ENCODE measurements around the gene MACC1. TPM values are rescaled to one million over a fixed set of nuclear protein-coding genes. Genes with fewer than 3 reads are reported as not detected.

The MACC1 gene
- 3.1 TPM for polyA plus RNA-seq (2013, experiment 1 of 2)
- polyA plus RNA-seq (2013, experiment 2 of 2), result 2.4 TPM

DNA sequence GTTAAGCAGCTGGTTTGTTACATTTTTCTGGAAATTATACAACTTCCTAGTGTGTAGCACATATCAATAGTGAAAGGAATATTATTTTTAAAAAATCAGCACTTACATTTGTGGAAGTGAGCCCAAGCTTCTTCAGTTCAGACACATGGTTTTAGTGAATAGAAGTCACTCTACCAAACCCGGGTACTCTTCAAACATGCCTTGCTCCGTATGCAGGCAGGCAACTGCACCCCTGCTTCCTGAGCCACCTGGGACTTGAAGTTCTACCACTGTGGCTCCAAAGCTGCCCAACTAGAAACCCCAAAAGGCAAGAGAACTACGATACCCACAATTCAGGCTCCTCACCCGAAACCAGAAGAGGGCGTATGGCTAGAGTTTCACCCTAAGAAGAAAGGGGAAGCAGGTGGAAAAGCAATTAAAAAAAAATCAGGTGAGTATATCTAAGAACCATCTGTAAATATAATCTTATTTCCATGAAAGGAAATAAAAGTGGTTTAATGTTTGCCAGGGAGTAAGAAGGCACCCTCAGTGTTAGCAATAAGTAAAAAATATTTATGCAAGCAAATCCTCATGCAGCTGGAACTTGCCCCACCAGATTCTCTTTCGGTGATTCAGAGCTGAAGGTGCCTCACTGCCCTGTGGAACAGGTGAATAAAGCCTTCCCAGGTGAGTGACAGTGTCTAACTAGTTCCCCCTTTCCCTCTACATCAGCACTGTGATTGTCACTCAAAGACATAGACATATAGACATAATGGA lies at the start of gene MACC1:
Gene MACC1, minus strand, starts transcription at position 192 of the 756 bp plus-strand sequence. CDS start 55,522 bp downstream, outside the sequence.
- Histone ChIP-seq H3K9ac (ENCODE audit: low read depth, low read length) (peak within 1 kb of the TSS; percentile 60), H3K27ac (ENCODE audit: low read depth, low read length) (peak within 1 kb of the TSS; percentile 60), H3K36me3 (ENCODE audit: insufficient read depth, low read length) (no peaks in the 10 kb centered on the region), H3K4me1 (ENCODE audit: insufficient read depth, low read length) (peaks cover 39% of the 10 kb centered on the region), H3K27me3 (ENCODE audit: insufficient read depth, low read length) (no peaks in the 10 kb centered on the region), H3K4me3 (ENCODE audit: low read length) (peak within 1 kb of the TSS; percentile 48), H3K9me3 (ENCODE audit: insufficient read depth, low read depth, low read length) (no peaks in the 10 kb centered on the region)
- 43% methylated on average over 3 of the region's 6 CpGs for WGBS

- H3K4me1 ChIP-seq (ENCODE audit: insufficient read depth, low read length), result peaks cover 24% of the 10 kb centered on the region
- no peak overlapping the region; the same call in 1 of the 2 replicates for H3K27ac ChIP-seq (ENCODE audit: low read depth, low read length)
- H3K27me3 ChIP-seq (ENCODE audit: insufficient read depth, low read length), result no peaks in the 10 kb centered on the region
- H3K9ac ChIP-seq (ENCODE audit: low read depth, low read length), result no peak overlapping the region
- H3K4me3 ChIP-seq (ENCODE audit: low read length), result no peak overlapping the region
- H3K9me3 ChIP-seq (ENCODE audit: insufficient read depth, low read depth, low read length), result no peaks in the 10 kb centered on the region
- H3K36me3 ChIP-seq (ENCODE audit: insufficient read depth, low read length), result no peaks in the 10 kb centered on the region
- WGBS, result 33% methylated on average over 2 of the region's 2 CpGs
These were observed 47.4 kb upstream of the MACC1 start for GRCh38 chr7:20264623-20265022.

- H3K36me3 ChIP-seq (ENCODE audit: insufficient read depth, low read length), result no peaks in the 10 kb centered on the region
- WGBS, result 89% methylated on average over 1 of the region's 1 CpG
- H3K4me1 ChIP-seq (ENCODE audit: insufficient read depth, low read length), result peaks cover 13% of the 10 kb centered on the region
- no peaks in the 10 kb centered on the region for H3K27me3 ChIP-seq (ENCODE audit: insufficient read depth, low read length)
- no peak overlapping the region for H3K9ac ChIP-seq (ENCODE audit: low read depth, low read length)
- no peak overlapping the region for H3K27ac ChIP-seq (ENCODE audit: low read depth, low read length)
- no peaks in the 10 kb centered on the region for H3K9me3 ChIP-seq (ENCODE audit: insufficient read depth, low read depth, low read length)
- H3K4me3 ChIP-seq (ENCODE audit: low read length), result no peak overlapping the region
These were observed 43.0 kb upstream of the MACC1 start for GRCh38 chr7:20260223-20260622.

DNA sequence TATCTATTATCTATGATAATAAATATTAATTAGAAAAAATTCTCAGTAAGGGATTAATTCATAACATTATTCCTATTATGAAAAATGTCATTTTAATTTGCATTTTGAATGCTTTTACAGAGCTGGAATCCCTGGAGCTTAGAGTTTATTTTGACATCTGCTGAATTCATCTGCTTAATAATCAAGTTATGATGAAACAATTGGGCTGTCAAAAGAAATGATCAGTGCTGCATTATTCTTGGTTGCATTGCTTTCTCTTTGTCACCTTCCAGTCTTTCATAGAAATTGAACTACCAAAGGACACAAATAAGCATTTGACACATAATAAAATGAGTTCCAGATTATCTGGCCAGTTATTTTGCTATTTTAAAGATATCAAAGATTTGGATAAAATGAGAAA lies 40.0 kb upstream of the MACC1 start:
- Histone ChIP-seq H3K27ac (ENCODE audit: low read depth, low read length) (no peak overlapping the region), H3K9me3 (ENCODE audit: insufficient read depth, low read depth, low read length) (no peaks in the 10 kb centered on the region), H3K27me3 (ENCODE audit: insufficient read depth, low read length) (no peaks in the 10 kb centered on the region), H3K4me3 (ENCODE audit: low read length) (no peak overlapping the region), H3K4me1 (ENCODE audit: insufficient read depth, low read length) (no peaks in the 10 kb centered on the region), H3K9ac (ENCODE audit: low read depth, low read length) (no peak overlapping the region), H3K36me3 (ENCODE audit: insufficient read depth, low read length) (no peaks in the 10 kb centered on the region)

DNA sequence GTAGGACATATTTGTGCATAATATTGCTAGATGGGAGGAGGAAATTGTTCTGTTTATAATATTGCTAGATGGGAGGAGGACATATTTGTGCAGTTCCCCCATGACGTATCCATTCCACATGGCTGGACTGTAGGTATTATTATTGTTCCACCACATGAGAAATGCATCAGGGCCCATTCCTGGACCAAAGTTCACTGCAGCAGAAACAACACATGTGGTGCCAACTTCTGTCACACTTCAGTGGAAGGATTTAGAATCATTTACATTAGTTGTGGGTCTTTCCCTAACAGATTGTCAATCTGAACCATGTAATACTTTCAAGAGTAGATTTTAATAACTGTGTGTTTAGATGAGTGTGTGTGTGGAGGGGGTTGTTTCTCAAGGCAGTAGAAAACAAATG lies 32.7 kb upstream of the MACC1 start:
- H3K4me3 ChIP-seq (ENCODE audit: low read length), result no peak overlapping the region
- peaks cover 9% of the 10 kb centered on the region; the same call in 1 of the 2 replicates for H3K4me1 ChIP-seq (ENCODE audit: insufficient read depth, low read length)
- no peaks in the 10 kb centered on the region for H3K9me3 ChIP-seq (ENCODE audit: insufficient read depth, low read depth, low read length)
- H3K36me3 ChIP-seq (ENCODE audit: insufficient read depth, low read length), result no peaks in the 10 kb centered on the region
- H3K27ac ChIP-seq (ENCODE audit: low read depth, low read length), result no peak overlapping the region
- H3K27me3 ChIP-seq (ENCODE audit: insufficient read depth, low read length), result no peaks in the 10 kb centered on the region
- 100% methylated on average over 1 of the region's 1 CpG for WGBS
- no peak overlapping the region for H3K9ac ChIP-seq (ENCODE audit: low read depth, low read length)

DNA sequence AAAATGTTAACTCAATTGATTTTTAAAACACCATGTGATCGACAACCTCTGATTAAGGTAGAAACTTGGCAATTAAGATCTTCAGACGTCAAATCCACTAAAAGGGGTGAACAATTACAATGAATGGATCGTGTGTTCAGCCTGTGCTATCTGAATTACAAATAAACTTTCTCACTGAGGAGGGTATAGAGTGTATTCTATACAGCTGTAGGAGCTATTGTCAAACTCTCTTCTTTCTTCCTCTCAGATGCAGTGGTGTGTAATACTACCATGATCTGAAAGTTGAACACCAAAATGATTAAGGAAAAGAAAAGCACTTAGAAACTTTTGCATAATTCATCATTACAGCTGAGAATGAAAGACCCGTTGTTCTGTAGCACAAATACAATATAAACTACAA lies 32.2 kb upstream of the MACC1 start:
- H3K4me1 ChIP-seq (ENCODE audit: insufficient read depth, low read length), result peaks cover 9% of the 10 kb centered on the region; the same call in 1 of the 2 replicates
- H3K9me3 ChIP-seq (ENCODE audit: insufficient read depth, low read depth, low read length), result no peaks in the 10 kb centered on the region
- H3K36me3 ChIP-seq (ENCODE audit: insufficient read depth, low read length), result no peaks in the 10 kb centered on the region
- 96% methylated on average over 3 of the region's 4 CpGs for WGBS
- H3K27me3 ChIP-seq (ENCODE audit: insufficient read depth, low read length), result no peaks in the 10 kb centered on the region
- no peak overlapping the region for H3K27ac ChIP-seq (ENCODE audit: low read depth, low read length)
- H3K4me3 ChIP-seq (ENCODE audit: low read length), result no peak overlapping the region
- H3K9ac ChIP-seq (ENCODE audit: low read depth, low read length), result no peak overlapping the region

DNA sequence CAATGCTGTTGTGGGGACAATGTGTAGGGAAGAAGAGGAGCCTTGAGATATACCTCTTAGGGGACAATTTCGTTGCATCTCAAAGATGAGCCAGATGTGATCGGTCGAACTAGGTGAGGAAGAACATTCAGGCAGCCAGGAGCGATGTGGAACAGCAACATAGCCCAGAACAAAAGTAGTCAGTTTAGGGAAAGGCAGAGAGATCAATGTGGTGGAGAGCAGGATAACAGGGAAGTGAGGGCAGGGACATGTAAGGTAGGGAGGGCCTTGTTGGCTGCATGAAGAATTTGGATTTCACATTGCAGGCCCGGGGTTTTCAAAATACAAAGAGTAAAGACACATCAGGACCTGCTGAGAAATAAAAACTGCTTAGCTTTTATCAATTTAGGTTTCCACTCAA lies 29.1 kb upstream of the MACC1 start:
- H3K27ac ChIP-seq (ENCODE audit: low read depth, low read length), result no peak overlapping the region
- no peaks in the 10 kb centered on the region for H3K36me3 ChIP-seq (ENCODE audit: insufficient read depth, low read length)
- H3K4me3 ChIP-seq (ENCODE audit: low read length), result no peak overlapping the region
- peaks cover 6% of the 10 kb centered on the region; the same call in 1 of the 2 replicates for H3K4me1 ChIP-seq (ENCODE audit: insufficient read depth, low read length)
- no peaks in the 10 kb centered on the region for H3K9me3 ChIP-seq (ENCODE audit: insufficient read depth, low read depth, low read length)
- 93% methylated on average over 5 of the region's 5 CpGs for WGBS
- no peaks in the 10 kb centered on the region for H3K27me3 ChIP-seq (ENCODE audit: insufficient read depth, low read length)
- no peak overlapping the region for H3K9ac ChIP-seq (ENCODE audit: low read depth, low read length)

DNA sequence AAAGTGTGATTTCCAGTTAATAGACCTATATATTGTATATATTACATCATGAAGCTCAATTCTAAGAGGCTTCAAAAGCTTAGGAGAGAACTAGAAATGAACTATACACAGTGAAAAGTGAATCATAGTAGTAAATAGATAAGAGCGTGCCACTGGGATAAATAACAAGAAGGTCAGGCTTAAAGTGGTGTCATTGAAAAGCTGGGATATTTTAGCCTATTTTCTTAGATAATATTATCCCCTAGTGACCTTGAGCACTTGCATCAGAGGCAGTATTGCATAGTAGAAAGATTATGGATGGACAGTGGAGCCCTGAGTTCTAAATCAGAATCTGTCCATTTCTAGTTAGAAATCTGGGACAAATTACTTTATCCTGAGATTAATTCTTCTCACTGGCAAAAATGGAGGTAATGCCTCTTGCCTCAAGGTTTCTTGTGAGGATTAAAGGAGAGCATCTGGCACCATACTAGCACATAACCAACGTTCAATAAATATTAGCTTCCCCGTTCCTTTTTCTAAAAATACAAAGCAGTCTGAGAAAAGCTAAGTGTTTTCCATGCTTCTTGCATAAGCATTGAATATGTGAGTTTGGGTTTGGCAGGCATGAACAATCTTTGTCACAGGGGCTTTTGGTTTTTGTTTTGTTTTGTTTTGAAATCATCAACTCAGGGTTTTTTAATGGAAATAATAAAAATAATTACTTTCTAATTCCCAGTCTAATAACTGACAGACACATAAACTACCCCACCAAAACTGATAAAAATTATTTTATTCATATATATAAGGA lies 27.3 kb upstream of the MACC1 start:
- Histone ChIP-seq H3K36me3 (ENCODE audit: insufficient read depth, low read length) (no peaks in the 10 kb centered on the region), H3K4me1 (ENCODE audit: insufficient read depth, low read length) (peaks cover 6% of the 10 kb centered on the region; the same call in 1 of the 2 replicates), H3K9me3 (ENCODE audit: insufficient read depth, low read depth, low read length) (no peaks in the 10 kb centered on the region), H3K27ac (ENCODE audit: low read depth, low read length) (no peak overlapping the region), H3K9ac (ENCODE audit: low read depth, low read length) (no peak overlapping the region), H3K4me3 (ENCODE audit: low read length) (no peak overlapping the region), H3K27me3 (ENCODE audit: insufficient read depth, low read length) (no peaks in the 10 kb centered on the region)
- 97% methylated on average over 3 of the region's 3 CpGs for WGBS

GRCh38 chr7:20241911-20242261 lies 24.7 kb upstream of the MACC1 start:
- Histone ChIP-seq H3K27me3 (ENCODE audit: insufficient read depth, low read length) (no peaks in the 10 kb centered on the region), H3K9ac (ENCODE audit: low read depth, low read length) (no peak overlapping the region), H3K9me3 (ENCODE audit: insufficient read depth, low read depth, low read length) (no peaks in the 10 kb centered on the region), H3K4me3 (ENCODE audit: low read length) (no peak overlapping the region), H3K4me1 (ENCODE audit: insufficient read depth, low read length) (0 out of 2 replicates have a peak, but pooled peaks cover 3% of the 10 kb centered on the region), H3K36me3 (ENCODE audit: insufficient read depth, low read length) (no peaks in the 10 kb centered on the region), H3K27ac (ENCODE audit: low read depth, low read length) (no peak overlapping the region)
- 92% methylated on average over 2 of the region's 2 CpGs for WGBS

- no peak overlapping the region for H3K4me3 ChIP-seq (ENCODE audit: low read length)
- WGBS, result 96% methylated on average over 3 of the region's 3 CpGs
- H3K27ac ChIP-seq (ENCODE audit: low read depth, low read length), result no peak overlapping the region
- H3K9ac ChIP-seq (ENCODE audit: low read depth, low read length), result no peak overlapping the region
- no peaks in the 10 kb centered on the region for H3K4me1 ChIP-seq (ENCODE audit: insufficient read depth, low read length)
- H3K9me3 ChIP-seq (ENCODE audit: insufficient read depth, low read depth, low read length), result no peaks in the 10 kb centered on the region
- H3K36me3 ChIP-seq (ENCODE audit: insufficient read depth, low read length), result no peaks in the 10 kb centered on the region
- no peaks in the 10 kb centered on the region for H3K27me3 ChIP-seq (ENCODE audit: insufficient read depth, low read length)
These were observed 24.2 kb upstream of the MACC1 start for GRCh38 chr7:20241194-20241910.
